Heart right ventricle (tissue), 16 donors: ENCODE results near the gene SNX1. TPM values are rescaled to one million over a fixed set of nuclear protein-coding genes. Genes with fewer than 3 reads are reported as not detected.

Experiments
- ATAC-seq, 8 donors: fragments of 200-7000 bp; cut with Tn5 transposase; one replicate each; pipeline ENCODE4 v1.9.1; 2020; ENCODE audit warnings: mild to moderate bottlenecking in 8 of 8, moderate library complexity in 8 of 8, moderate number of reproducible peaks in 1 of 8
- DNase-seq, 2 donors: peaks; one replicate each; pipeline ENCODE4 v3.0.0-alpha.2; 2020
- H3K27ac ChIP-seq, 10 donors: fragments of 200-600 bp; sonication (generic) in 2 of 10; one replicate each; pipeline versions ENCODE4 v1.5.0 to v1.8.0; 2020 to 2022; ENCODE audit warnings: mild to moderate bottlenecking in 3 of 10
- H3K27me3 ChIP-seq, 7 donors: fragments of 200-600 bp; one replicate each; pipeline ENCODE4 v1.8.0; 2021 to 2022; ENCODE audit warnings: mild to moderate bottlenecking in 2 of 7
- H3K36me3 ChIP-seq, 9 donors: fragments of 200-600 bp; sonication (generic) in 1 of 9; one replicate each; pipeline versions ENCODE4 v1.5.0 to v1.8.0; 2020 to 2022; ENCODE audit warnings: mild to moderate bottlenecking in 2 of 9
- H3K4me1 ChIP-seq, 9 donors: fragments of 200-600 bp; sonication (generic) in 1 of 9; one replicate each; pipeline versions ENCODE4 v1.5.0 to v1.8.0; 2020 to 2022; ENCODE audit warnings: mild to moderate bottlenecking in 4 of 9
- H3K4me3 ChIP-seq, 10 donors: fragments of 200-600 bp; sonication (generic) in 2 of 10; one replicate each; pipeline versions ENCODE4 v1.5.0 to v1.8.0; 2020 to 2022; ENCODE audit warnings: mild to moderate bottlenecking in 7 of 10, moderate library complexity in 2 of 10
- H3K9me3 ChIP-seq, 11 donors: fragments of 200-600 bp in 10 of 11; sonication (generic) in 2 of 11; one replicate each; pipeline versions ENCODE4 v1.5.0 to v1.8.0; 2013 to 2022; ENCODE audit warnings: mild to moderate bottlenecking in 2 of 11, control low read depth in 1 of 11, moderate library complexity in 1 of 11
- CTCF ChIP-seq, 9 donors: fragments of 200-600 bp; sonication (generic) in 2 of 9; IDR thresholded peaks; one replicate each; pipeline versions ENCODE4 v1.5.0 to v1.8.0; 2021 to 2022; ENCODE audit warnings: antibody characterized with exemption in 9 of 9, mild to moderate bottlenecking in 5 of 9, moderate library complexity in 1 of 9
- WGBS, 2 donors: extraction: QIAGEN DNeasy Blood & Tissue Kit; methylation state at CpG; one replicate each; pipeline ENCODE4 v1.1.7; 2013; ENCODE audit warnings: inconsistent platforms in 1 of 2; 5-methylcytosine and 5-hydroxymethylcytosine counted together
- intact Hi-C, 10 donors: fragments of 100-400 bp; cut with DNase I; formaldehyde crosslinking; loops; one replicate each; pipeline versions ENCODE4 v1.11.1 to v1.14.2; 2022
- long read RNA-seq, 3 donors: library from polyadenylated mRNA; unstranded; transcript quantifications; one replicate each; pipeline ENCODE4 v2.0.0, GENCODE V29; 2020 to 2021
- polyA plus RNA-seq, 2 donors: library from polyadenylated mRNA; stranded (reverse); fragments of 200-250 nt; gene quantifications; one replicate each; pipeline ENCODE4 v1.2.3, GENCODE V29; 2013
- total RNA-seq, 10 donors: library from RNA; stranded (reverse); fragmentation: NEBNext Ultra II Directional in 3 of 10; extraction: Animal tissue kit (Norgen Biotek cat#: 25700) in 3 of 10; gene quantifications; one replicate each; pipeline versions ENCODE4 v1.2.1 to v1.2.4, GENCODE V29; 2021 to 2023
- donor health status: Arrhythmogenic right ventricular cardiomyopathy.
- donor health status: ischemic (EF 13 %, LVEDD 7.1; RV severe dilation, severe dysfunction).
- donor health status: healthy with polysubstance abuse.
- donor health status: DM: no; HTN: yes; CAD: no.
- donor health status: DM: no; HTN: no; CAD: no.
- donor health status: ischemic (EF 25% LVEDD 6.9; RV normal size, moderate dysfunction).
- donor health status: ischemic (EF 25% LVEDD 5.7; RV mildly dilated, moderate dysfunction).
- donor health status: healthy.
- donor health status: DM: yes; HTN: yes; CAD: no.
- donor health status: Ischemic cardiomyopathy.
- donor health status: ischemic (EF 35%, LVEDD 5.7; RV mildly dilated, moderate dysfunction).
- donor health status: nonischemic (EF 11% LVEDD 7.7; RV severe dilation, severe dysfunction).
- donor health status: DM: yes; HTN: yes; CAD: no.
- donor health status: PGD.
- donor health status: ischemic (EF 29% LVEDD 5.4; RV normal size, mild dysfunction).
- donor health status: nonischemic (EF 23%, LVEDD 6.1; RV moderate dilation, normal function).

SNX1 gene
- total RNA-seq, result 100 to 1,000 TPM in 3 of 10 donors, 10 to 100 TPM in 7; 80.8 to 110 (median 96.0) TPM
- polyA plus RNA-seq, result 10 to 100 TPM; 44.9 to 47.9 TPM
- long read RNA-seq, donor 1, transcript SNX1-208 (15 exons, 1,971 nt), result major isoform, 111 of 142 reads
- long read RNA-seq, donor 1, partial matches to known transcripts, result 8 of 142 reads
- long read RNA-seq, donor 1, other reads (novel, unspliced or antisense), result 20 of 142 reads
- long read RNA-seq, donor 2, transcript SNX1-208 (15 exons, 1,971 nt), result major isoform, 121 of 147 reads
- long read RNA-seq, donor 2, partial matches to known transcripts, result 12 of 147 reads
- long read RNA-seq, donor 2, other reads (novel, unspliced or antisense), result 12 of 147 reads
- long read RNA-seq, donor 3, full-length matches to known transcripts, result 340 of 388 reads
- long read RNA-seq, donor 3, partial matches to known transcripts, result 19 of 388 reads
- long read RNA-seq, donor 3, other reads (novel, unspliced or antisense), result 29 of 388 reads

GRCh38 chr15:64095795-64096667 lies at the start of gene SNX1:
TSS of gene SNX1 (plus strand) at chr15:64095982. CDS start at chr15:64096014, 32 bp downstream.
- ATAC-seq (peak; percentile 85 to 91 (median 89)), DNase-seq (peak; percentile 94)
- Histone ChIP-seq H3K27me3 (no peaks in the 10 kb centered on the region), H3K9me3 (no peaks in the 10 kb centered on the region), H3K4me1 (peaks cover 6 to 84% (median 74%) of the 10 kb centered on the region in 9 donors), H3K4me3 (peak within 1 kb of the TSS; percentile 82 to 98 (median 92)), H3K27ac (peak within 1 kb of the TSS; percentile 63 to 96 (median 89)), H3K36me3 (no peaks in the 10 kb centered on the region)
- TF ChIP-seq CTCF (IDR thresholded peaks at IDR 0.05), result peak in 1 of 9 donors; percentile 10
- intact Hi-C loops, result loop anchor here in 6 of 10 donors (5.0 to 10.0 kb wide), 3 partner anchors 56 to 289 kb away; partner anchors contain the start of genes SNX22 (in 5 of the 6), PCLAF (in 1 of the 6) and TRIP4 (in 1 of the 6)
- 1% methylated on average over 70 of the region's 70 CpGs for WGBS, 2 donors

- Histone ChIP-seq H3K4me3 (peak within 1 kb of the TSS; percentile 61 to 91 (median 72)), H3K27ac (peak within 1 kb of the TSS; percentile 48 to 86 (median 82)), H3K36me3 (no peaks in the 10 kb centered on the region), H3K27me3 (peaks cover 0 to 8% (median 0%) of the 10 kb centered on the region in 7 donors), H3K4me1 (peaks cover 2 to 69% (median 40%) of the 10 kb centered on the region in 9 donors), H3K9me3 (no peaks in the 10 kb centered on the region)
- intact Hi-C loops, result loop anchor here (2.0 to 10.0 kb wide), 15 partner anchors 59 to 294 kb away; partner anchors contain the start of gene HERC1 (in 1 of the 10)
- peak; percentile 73 to 94 (median 88) for TF ChIP-seq CTCF (IDR thresholded peaks at IDR 0.05)
- peak; percentile 68 to 83 for DNase-seq
- WGBS, 2 donors, result 9 to 13% methylated on average over 38 to 48 of the region's 50 CpGs
- ATAC-seq, result peak; percentile 88 to 95 (median 90)
These were observed 49.2 kb upstream of the SNX1 start, which contains the start of gene DAPK2 for GRCh38 chr15:64046421-64047153. TSS of gene DAPK2 (minus strand) at chr15:64046485. CDS start at chr15:64040261, 6,224 bp downstream.

- H3K4me1 ChIP-seq, result peaks cover 2 to 60% (median 24%) of the 10 kb centered on the region in 9 donors
- DNase-seq (no peak), ATAC-seq (no peak)
- H3K4me3 ChIP-seq, result no peak overlapping the region
- no peaks in the 10 kb centered on the region for H3K9me3 ChIP-seq
- no peak overlapping the region for H3K27ac ChIP-seq
- intact Hi-C loops, result loop anchor here in 9 of 10 donors (1.0 to 10.0 kb wide), 14 partner anchors 62 to 297 kb away; partner anchors contain the start of gene HERC1 (in 1 of the 9)
- H3K27me3 ChIP-seq, result peaks cover 0 to 8% (median 0%) of the 10 kb centered on the region in 7 donors
- TF ChIP-seq CTCF (IDR thresholded peaks at IDR 0.05), result no peak
- WGBS, 2 donors, result 89 to 98% methylated on average over 1 of the region's 1 CpG
- no peaks in the 10 kb centered on the region for H3K36me3 ChIP-seq
These were observed 46.9 kb upstream of the SNX1 start for GRCh38 chr15:64048781-64049460.
